Hippocampal formation (tissue), 2 donors: Measurements from ENCODE around the gene RGS16.
A peak's percentile ranks its signal among the peaks of the same experiment; 100 is the strongest.

Source experiments
- DNase-seq, 2 donors: peaks; one replicate each; lab custom pipeline; 2025; lab: John Stamatoyannopoulos, UW

Gene RGS16

GRCh38 chr1:182629499-182630096, 25.4 kb upstream of the RGS16 start:
- no peak for DNase-seq

DNA sequence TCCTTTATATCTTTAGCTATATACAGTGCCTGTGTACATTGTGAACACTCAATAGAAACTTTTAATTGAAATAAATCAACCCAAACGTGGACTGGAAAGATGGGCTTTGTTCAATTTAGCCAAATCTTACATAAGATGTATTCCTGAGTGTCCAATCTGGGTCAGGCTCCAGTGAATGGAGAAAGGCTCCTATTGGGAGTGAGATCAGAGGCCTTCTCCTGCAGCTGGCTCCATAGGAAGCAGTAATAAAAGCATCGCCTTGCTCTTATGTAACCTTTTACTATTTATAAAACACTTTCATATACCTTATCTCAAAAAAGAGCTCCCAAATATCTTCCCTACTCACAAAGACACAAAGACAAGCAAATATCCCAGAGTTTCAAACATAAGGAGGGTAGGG, 24.9 kb upstream of the RGS16 start:
- DNase-seq = no peak

- DNase-seq = no peak
Measured at GRCh38 chr1:182628657-182629056, 24.5 kb upstream of the RGS16 start.

DNA sequence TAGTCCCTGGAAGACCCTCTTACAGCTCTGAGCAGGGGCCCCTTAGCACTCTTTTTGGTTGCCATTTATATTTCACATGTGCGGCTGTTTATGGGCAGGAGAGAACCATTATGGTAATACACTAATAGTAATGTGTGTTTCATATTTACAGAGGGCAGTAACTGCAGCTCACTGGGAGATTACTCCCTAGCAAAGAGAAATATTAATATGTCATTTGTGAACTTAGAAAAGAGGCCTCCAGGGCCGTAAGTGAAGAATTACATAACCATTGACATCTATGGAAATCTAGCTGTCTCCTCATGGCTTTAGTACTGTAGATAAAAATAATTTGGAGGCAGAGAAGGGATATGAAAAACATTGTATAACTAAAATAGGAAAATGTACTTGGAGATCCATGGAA, 23.4 kb upstream of the RGS16 start:
- no peak for DNase-seq

GRCh38 chr1:182626527-182626926, 22.3 kb upstream of the RGS16 start:
- DNase-seq = no peak

DNA sequence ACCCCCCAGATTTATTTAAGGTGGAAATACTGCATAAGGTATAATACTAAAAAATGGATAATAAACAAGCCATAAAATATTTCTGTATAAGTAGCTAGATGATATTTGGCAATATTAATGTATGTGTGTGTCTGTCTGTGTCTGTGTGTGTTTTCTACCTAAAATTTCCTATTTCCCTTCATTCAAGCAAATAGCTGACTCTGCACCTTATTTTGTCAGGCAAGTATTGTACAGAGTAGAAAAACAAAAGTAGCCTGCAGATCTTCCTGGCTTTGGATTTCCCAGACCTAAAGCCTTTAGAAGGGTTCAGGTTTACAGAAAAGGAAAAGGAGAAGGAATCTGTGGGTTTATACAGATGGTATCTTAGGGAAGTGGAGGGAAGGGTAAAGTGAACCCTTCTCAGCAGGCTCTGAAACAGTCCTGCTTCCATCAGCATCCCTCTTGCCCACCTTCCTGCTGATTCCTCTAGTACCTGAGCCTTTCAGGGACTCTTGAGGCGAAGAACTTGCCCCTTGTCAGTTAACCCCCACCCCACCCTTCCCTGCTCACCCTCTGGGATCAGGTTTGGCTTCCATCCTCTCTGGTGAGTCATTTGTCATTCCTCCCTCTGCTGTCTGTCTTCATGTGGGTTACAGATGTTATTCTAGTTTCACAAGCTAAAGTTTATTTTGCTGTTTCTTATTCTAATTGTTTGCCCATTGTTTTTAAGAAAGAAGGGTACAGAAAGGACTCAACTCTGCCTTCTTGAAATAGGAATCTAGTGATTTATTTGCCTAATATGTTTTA, 21.7 kb upstream of the RGS16 start:
- DNase-seq = no peak

DNA sequence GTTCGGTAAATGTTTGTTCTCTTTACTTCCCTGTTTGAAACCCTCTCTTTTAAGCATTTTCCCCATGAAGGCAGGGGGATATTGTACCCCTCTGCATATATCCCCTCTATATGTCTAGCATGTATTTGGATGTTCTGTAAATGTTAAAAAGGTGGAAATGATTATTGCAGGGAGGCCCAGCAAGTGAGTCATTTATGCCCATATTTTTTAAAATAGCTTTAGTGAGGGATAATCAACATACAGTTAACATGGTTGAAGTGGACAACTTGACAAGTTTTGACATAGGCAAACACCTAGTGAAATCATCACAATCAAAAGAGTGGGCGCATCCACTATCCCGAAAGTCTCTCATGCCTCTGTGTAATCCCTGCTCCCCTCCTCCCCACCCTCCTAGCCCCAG, 20.8 kb upstream of the RGS16 start:
- DNase-seq = no peak

- no peak for DNase-seq
Measured at GRCh38 chr1:182624577-182624976, 20.4 kb upstream of the RGS16 start.

GRCh38 chr1:182622901-182623528, 18.8 kb upstream of the RGS16 start:
- no peak for DNase-seq

DNA sequence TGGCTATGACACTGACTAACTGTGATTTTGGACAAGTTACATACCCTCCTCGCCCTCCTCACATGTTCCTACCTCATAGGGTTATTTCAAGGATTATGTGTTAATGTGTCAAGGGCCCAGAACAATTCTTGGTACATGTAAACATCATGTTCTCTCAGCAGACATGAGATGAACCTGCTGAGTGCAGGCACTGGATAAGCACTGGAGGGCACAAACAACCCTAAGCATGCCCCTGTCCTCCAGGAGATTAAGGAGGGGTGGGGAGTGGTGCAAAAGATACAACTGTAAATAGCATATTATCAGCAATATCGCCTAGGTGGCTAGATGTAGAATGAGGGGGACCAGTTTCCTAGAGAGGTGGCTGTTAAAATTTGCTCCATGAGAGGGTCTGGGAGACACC, 17.7 kb upstream of the RGS16 start:
- DNase-seq = no peak

- DNase-seq = no peak
Measured at GRCh38 chr1:182620924-182621585, 16.9 kb upstream of the RGS16 start.

DNA sequence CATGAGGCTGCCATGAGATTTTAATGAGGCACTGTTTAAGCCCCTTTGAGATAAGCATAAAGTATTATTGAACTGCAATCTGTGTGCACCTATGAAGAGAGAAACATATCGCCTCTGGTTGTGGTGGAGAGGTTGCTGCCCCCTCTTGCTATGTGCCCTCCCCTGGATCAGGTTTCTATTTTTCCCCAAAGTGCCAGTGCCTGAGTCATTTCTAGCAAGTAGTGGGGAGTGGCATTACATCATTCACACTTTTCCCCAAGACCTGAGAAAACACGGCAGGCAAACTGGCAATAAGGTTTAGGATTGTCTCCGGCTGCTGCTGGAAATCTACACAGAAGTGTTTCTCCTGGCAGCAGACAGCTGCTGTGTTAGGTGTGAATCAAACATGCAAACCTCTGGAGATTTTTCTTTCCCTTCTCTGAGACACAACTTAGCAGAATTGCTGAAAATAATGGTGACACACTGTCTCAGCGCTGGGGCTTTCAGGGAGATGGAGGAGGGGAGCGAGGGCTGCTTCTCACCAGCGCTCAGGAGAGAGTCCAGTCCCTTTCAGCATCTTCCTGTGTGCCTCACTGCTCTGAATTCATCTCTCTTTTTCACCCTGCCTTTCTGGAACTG, 13.7 kb upstream of the RGS16 start:
- DNase-seq = no peak

DNA sequence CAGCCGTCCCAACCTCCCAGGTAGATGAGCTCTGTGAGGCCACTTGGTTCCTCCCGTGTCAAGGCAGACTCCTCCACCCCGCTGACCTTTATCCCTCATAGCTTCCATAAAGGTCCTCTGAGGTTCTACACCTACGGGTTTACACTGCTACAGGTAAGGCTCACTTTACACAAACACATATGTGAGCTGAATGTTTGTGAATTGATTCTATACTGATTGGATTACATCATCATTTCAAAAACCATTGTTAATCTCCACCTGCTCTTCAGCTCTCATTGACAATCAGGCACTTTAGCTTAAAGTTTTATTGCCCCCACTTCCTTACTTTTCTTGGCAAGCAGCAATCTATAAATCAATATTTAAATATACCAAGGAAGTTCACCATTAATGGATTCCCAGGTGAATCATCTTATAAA, 12.8 kb upstream of the RGS16 start:
- no peak for DNase-seq

DNA sequence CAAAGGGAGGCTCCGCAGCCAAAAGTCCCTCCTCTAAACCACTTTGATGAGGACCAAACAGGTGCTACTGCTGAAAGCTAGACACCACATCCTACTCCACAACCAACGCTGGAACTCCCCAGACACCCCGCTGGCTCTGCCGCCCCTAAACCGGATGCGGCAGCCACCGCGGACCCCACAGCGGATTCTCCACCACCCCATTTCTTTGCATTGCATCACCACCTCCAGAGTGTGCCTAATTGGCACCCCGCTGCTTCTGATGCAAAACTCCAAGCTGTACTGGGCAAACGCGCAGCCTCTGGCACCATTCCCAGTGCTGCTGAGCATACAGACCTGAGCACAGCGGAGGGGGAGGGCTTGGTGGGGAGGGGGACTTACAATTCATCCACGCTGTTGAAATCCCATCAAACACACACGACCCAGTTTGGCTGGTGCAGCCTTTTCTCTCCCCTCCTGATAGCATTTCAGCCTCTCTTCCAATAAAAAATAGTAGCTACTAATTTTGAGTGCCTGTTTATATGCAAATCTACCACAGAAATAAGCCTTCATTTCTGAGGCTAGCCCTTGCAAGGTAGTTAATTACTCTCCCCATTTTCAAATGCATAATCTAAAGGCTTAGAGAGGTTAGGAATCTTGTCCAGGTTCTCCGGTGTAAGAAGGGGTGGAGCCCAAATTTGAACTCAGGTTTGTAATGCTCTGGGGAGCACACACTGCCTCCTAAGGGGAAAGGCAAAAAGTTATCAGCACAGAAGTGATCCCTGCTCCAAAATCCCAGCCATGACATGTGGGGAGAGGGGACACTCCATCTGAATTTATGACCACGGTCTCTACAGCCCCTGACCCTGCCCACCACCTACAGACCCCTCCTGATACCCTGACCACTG, 12.2 kb upstream of the RGS16 start:
- peak in 1 of 2 donors; percentile 30 for DNase-seq

DNA sequence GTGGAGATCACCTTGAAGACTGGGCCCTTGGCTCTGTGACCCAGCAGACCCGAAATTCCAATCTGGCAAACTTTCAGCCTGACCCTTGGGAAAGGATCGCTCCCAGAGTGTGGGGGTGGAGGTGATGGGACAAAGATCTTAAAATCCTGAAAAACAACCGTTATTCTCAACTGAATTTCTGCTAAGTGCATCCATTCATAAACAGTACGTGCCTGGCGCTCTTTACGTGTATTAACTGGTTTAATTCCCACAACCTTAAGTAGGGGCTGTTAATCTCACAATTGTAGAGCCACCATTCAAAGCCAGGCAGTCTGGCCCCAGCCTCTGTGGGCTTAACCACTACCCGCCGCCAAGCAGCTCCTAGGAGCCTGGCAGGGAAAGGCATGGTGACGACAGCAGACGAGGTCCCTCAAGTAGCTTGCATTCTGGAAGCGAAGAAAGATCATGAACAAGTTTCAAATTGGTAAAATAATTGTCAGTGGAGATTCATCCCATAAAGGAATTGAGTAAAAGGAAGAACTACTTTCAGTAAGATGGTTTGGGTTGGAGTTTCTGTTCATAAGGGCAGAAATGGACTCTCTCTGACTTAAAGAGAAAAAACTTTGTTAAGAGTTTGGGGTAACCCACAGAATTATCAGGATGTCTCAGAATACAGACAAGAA, 11.4 kb upstream of the RGS16 start:
- DNase-seq = peak; percentile 31 to 46

GRCh38 chr1:182614796-182615454, 10.7 kb upstream of the RGS16 start:
- peak; percentile 22 to 67 for DNase-seq

DNA sequence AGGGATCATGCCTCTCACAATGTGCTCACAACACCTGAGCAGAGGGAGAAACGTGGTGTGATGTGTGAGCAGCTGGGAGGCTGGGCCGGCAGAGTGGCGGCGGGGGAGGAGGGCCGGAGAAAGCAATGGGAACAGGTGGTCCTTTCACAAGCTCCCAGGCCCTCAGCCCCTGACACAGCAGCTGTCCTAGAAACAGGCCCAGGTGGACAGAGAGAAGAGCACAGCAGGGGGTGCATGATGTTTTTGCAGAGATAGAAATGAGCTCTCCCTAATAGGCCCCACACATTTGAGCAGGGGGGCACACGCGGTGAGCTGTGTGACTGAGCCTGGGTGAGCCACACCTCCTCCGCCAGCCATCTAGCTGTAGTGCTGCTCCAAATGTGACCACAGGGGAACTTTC, 7.6 kb upstream of the RGS16 start:
- no peak for DNase-seq

- DNase-seq = no peak
Measured at GRCh38 chr1:182611326-182611725, 7.1 kb upstream of the RGS16 start.

GRCh38 chr1:182610606-182611194, 6.5 kb upstream of the RGS16 start:
- no peak for DNase-seq
